Mucosa of descending colon (tissue), 3 donors: Measurements from ENCODE around the gene PPIB. TPM values are rescaled to one million over a fixed set of nuclear protein-coding genes. Genes with fewer than 3 reads are reported as not detected.

Experiments used
- ATAC-seq: fragments of 200-7000 bp; cut with Tn5 transposase; one replicate; pipeline ENCODE4 v1.9.1; 2020; ENCODE audit warnings: mild to moderate bottlenecking, moderate library complexity
- DNase-seq, 3 donors: peaks; one replicate each; pipeline ENCODE4 v3.0.0-alpha.2; 2020
- H3K36me3 ChIP-seq: fragments of 200-600 bp; one replicate; pipeline ENCODE4 v1.8.0; 2021; ENCODE audit warnings: low read depth, mild to moderate bottlenecking
- H3K4me1 ChIP-seq: fragments of 200-600 bp; one replicate; pipeline ENCODE4 v1.8.0; 2021; ENCODE audit warnings: low read depth, mild to moderate bottlenecking
- H3K4me3 ChIP-seq: fragments of 200-600 bp; one replicate; pipeline ENCODE4 v1.8.0; 2021; ENCODE audit warnings: mild to moderate bottlenecking
- H3K9me3 ChIP-seq: fragments of 200-600 bp; one replicate; pipeline ENCODE4 v1.8.0; 2021; ENCODE audit warnings: mild to moderate bottlenecking
- intact Hi-C, 2 donors: fragments of 100-400 bp; cut with DNase I in 1 of 2; cut with micrococcal nuclease in 1 of 2; formaldehyde crosslinking; loops; one replicate each; pipeline versions ENCODE4 v1.11.0 to v1.11.1; 2022; cut with DNase I, micrococcal nuclease
- total RNA-seq, 3 donors: library from RNA; stranded (reverse); fragmentation: NEBNext Ultra II Directional in 2 of 3; extraction: Animal tissue kit (Norgen Biotek cat#: 25700) in 2 of 3; gene quantifications; one replicate each; pipeline versions ENCODE4 v1.2.1 to v1.2.4, GENCODE V29; 2021 to 2023
- TF ChIP-seq, protein P1 (sequence below): fragments of 200-600 bp; IDR thresholded peaks from one replicate; pipeline ENCODE4 v1.8.0; 2022; ENCODE audit warnings: antibody characterized with exemption, mild to moderate bottlenecking
- donor health status: DM: no; HTN: no; CAD: no; lungs with moderate emphysema.
- donor health status: DM: no; HTN: no; CAD: no.
- donor health status: DM: no; HTN: yes; CAD: no.

Gene PPIB
- total RNA-seq, 3 donors from 2014 or later, result 207 to 396 (median 239) TPM

DNA sequence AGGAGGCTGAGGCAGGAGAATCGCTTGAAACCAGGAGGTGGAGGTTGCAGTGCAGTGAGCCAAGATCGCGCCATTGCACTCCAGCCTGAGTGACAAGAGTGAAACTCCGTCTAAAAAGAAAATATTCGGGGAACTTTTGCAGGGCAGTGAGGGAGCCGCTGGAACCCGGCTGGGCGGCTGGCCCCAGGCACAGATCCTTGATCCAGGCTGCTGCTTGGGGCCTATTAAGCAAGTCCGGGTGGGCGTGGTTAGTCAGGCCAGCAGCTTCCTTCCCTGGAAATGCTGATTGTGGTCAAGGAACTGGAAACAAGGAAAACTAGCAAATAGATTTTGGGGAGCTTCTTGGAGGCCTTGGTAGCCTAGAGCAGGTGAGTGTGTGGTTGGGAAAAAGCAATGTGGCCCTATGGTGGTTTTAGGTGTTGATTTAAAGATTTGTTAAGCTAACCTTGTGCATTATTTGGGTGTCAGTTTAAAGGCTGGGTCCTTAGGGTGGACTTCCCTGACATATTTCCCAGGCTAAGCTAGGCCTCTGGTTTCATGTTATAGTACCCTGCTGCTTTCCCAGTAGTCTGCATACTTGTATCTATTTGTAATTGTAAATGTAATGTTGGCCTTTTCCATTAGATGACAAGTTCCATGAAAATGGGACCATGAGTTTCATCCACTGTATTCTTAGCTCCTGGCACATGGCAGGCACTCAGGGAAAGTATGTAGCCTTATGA, 29.0 kb downstream of the PPIB start:
- Histone ChIP-seq H3K9me3 (no peaks in the 10 kb centered on the region), H3K4me3 (no peak overlapping the region), H3K36me3 (peaks cover 24% of the 10 kb centered on the region), H3K4me1 (no peaks in the 10 kb centered on the region)
- ATAC-seq (no peak), DNase-seq (no peak)
- TF ChIP-seq, protein P1, sequence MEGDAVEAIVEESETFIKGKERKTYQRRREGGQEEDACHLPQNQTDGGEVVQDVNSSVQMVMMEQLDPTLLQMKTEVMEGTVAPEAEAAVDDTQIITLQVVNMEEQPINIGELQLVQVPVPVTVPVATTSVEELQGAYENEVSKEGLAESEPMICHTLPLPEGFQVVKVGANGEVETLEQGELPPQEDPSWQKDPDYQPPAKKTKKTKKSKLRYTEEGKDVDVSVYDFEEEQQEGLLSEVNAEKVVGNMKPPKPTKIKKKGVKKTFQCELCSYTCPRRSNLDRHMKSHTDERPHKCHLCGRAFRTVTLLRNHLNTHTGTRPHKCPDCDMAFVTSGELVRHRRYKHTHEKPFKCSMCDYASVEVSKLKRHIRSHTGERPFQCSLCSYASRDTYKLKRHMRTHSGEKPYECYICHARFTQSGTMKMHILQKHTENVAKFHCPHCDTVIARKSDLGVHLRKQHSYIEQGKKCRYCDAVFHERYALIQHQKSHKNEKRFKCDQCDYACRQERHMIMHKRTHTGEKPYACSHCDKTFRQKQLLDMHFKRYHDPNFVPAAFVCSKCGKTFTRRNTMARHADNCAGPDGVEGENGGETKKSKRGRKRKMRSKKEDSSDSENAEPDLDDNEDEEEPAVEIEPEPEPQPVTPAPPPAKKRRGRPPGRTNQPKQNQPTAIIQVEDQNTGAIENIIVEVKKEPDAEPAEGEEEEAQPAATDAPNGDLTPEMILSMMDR, result no peak
- intact Hi-C loops, result no loop called here

DNA sequence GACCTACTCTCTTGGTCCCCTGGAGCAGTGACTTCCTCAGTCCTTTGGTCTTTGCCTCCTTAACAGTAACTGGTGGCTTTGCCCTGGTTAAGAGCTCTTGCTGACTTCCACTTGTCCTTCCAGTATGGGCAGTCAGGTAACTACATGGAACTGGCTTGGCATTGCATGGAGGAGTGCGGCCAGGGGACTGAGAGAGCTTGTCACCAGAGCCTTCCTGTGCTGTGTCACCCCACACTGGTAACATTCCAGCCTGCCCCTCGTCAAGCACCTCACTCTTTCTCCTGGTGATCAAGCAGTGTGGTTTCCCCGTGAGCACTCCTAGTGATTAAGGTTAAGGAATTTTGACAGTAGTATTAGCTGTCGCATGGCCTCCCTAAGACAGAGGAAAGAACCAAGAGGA, 30.6 kb downstream of the PPIB start:
- H3K36me3 ChIP-seq, result peaks cover 28% of the 10 kb centered on the region
- ATAC-seq (no peak), DNase-seq (no peak)
- H3K9me3 ChIP-seq, result no peaks in the 10 kb centered on the region
- TF ChIP-seq, protein P1, result no peak
- no peak overlapping the region for H3K4me3 ChIP-seq
- no peaks in the 10 kb centered on the region for H3K4me1 ChIP-seq
- intact Hi-C loops, result no loop called here

DNA sequence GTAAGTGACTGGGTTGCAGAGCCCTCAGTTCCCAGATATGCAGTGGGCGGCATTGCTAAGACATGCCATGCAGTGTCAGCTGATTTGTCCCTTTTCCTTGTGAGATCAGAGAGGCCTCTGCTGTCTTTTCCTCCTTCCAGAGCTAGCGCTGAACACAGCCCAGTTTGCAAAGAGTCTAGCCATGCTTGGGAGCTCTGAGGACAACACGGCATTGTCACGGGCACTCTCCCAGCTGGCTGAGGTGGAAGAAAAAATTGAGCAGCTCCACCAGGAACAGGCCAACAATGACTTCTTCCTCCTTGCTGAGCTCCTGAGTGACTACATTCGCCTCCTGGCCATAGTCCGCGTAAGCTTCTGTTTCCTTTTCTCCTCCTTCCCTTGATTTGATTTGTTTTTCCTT, 31.3 kb downstream of the PPIB start:
- Histone ChIP-seq H3K4me3 (no peak overlapping the region), H3K9me3 (no peaks in the 10 kb centered on the region), H3K4me1 (no peaks in the 10 kb centered on the region), H3K36me3 (peaks cover 31% of the 10 kb centered on the region)
- DNase-seq, result no peak
- TF ChIP-seq, protein P1, result no peak
- intact Hi-C loops, result no loop called here
- no peak for ATAC-seq

DNA sequence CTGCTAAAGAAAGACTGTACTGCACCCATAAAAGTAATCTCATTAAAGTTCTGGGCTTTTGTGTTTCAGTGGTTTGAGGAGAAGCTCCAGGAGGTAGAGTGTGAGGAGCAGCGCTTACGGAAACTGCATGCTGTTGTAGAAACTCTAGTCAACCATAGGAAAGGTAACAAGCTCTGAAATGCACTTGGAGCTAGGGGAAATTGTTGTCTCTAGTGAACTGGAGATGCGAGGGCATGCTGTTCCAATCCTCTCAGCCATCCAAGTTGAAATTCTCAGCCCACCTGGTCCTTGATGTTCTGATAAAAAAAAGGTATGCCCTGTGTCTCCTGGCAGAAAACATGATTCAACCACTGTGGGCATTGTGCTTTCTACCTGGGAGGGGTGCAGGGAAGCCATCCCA, 32.7 kb downstream of the PPIB start:
- peaks cover 31% of the 10 kb centered on the region for H3K36me3 ChIP-seq
- no peak for DNase-seq
- intact Hi-C loops, result no loop called here
- ATAC-seq, result no peak
- H3K4me1 ChIP-seq, result no peaks in the 10 kb centered on the region
- no peaks in the 10 kb centered on the region for H3K9me3 ChIP-seq
- TF ChIP-seq, protein P1, result no peak
- no peak overlapping the region for H3K4me3 ChIP-seq

DNA sequence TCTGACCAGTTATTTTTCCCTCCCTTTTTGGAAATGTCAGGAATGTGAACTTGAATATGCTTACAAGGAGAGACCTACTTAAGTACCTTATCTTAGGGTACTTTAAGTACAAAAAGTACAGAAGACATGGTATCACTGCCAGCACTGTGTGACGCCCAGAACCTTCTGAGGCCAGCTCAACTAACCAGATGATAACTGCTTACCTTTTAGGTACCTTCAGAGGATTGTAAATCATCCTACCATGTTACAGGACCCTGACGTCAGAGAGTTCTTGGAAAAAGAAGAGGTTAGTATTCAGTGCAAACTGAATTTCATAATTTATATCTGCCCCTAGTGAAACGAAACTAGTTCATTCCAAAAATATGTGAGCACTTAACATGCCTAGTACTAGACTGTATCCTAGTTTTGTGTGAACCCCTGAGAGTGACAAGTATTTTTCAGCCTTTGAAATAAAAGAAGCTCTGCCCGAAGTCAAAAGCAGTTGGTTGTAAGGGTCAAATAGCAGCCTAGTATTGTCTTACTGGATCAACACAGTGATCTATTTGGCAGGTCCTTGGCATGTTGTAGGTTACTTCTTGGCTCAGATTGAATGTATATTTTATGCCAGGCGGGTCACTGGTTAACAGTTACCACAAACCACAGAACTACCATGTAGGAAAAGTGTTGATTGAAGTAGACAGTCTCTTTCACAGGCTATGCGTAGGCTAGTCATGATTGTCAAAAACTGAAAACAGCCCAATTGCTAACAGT, 35.1 kb downstream of the PPIB start:
- TF ChIP-seq, protein P1, result no peak

More for the DNA sequence above, 35.1 kb downstream of the PPIB start:
- intact Hi-C loops, result no loop called here
- DNase-seq (no peak), ATAC-seq (no peak)
- H3K4me1 ChIP-seq, result no peaks in the 10 kb centered on the region
- H3K4me3 ChIP-seq, result no peak overlapping the region
- H3K9me3 ChIP-seq, result no peaks in the 10 kb centered on the region
- peaks cover 31% of the 10 kb centered on the region for H3K36me3 ChIP-seq
